Stimulated activated CD4-positive, alpha-beta T cell treated with anti-CD3 and anti-CD28 coated beads, TNF-alpha, amount 100 ng/mL, for 24 hours (primary cell): Measurements from ENCODE around the gene SLC28A3.
"Not testable (repeated sequence)": the region's sequence is repeated elsewhere in the genome, so short reads cannot be mapped to it uniquely, and the experiment has no call there.

Source experiments
- DNase-seq, 3 experiments: peaks; one replicate each; pipeline ENCODE4 v3.0.0-alpha.2; 2020; ENCODE audit warnings: low read depth in 3 of 3

SLC28A3 gene, protein sequence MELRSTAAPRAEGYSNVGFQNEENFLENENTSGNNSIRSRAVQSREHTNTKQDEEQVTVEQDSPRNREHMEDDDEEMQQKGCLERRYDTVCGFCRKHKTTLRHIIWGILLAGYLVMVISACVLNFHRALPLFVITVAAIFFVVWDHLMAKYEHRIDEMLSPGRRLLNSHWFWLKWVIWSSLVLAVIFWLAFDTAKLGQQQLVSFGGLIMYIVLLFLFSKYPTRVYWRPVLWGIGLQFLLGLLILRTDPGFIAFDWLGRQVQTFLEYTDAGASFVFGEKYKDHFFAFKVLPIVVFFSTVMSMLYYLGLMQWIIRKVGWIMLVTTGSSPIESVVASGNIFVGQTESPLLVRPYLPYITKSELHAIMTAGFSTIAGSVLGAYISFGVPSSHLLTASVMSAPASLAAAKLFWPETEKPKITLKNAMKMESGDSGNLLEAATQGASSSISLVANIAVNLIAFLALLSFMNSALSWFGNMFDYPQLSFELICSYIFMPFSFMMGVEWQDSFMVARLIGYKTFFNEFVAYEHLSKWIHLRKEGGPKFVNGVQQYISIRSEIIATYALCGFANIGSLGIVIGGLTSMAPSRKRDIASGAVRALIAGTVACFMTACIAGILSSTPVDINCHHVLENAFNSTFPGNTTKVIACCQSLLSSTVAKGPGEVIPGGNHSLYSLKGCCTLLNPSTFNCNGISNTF

DNA sequence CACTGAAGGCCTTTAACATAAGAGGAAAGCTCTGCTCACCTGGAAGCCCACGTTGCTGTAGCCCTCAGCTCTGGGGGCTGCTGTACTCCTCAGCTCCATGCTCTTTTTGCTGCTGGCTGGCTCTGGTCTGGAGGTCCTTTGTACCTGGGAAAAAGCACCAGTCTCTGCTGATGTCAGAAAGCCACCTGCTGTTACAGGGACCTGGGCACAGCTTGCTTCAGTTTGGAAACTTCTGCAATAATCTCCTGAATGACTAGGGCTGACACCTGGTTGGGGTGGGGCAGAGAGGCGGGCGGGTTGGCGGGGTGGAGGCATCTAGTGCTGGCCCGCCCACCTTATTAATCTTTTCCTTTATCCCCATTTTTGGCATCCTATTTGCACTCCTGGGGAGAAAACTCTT, at the start of gene SLC28A3:
Gene SLC28A3, minus strand, starts transcription at position 224 of the 400 bp plus-strand sequence. Its CDS starts 125 bp downstream, at position 99.
- no peak for DNase-seq

DNA sequence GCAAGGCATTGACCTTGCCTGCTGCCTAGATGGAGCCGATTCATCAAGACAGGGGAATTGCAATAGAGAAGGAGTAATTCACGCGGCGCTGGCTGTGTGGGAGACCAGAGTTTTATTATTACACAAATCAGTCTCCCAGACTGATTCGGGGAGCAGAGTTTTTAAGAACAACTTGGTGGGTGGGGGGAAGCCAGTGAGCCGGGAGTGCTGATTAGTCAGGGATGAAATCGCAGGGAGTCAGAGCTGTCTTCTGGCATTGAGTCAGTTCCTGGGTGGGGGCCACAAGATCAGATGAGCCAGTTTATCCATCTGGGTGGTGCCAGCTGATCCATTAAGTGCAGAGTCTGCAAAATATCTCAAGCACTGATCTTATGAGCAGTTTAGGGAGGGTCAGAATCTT, 49.7 kb upstream of the SLC28A3 start:
- peak in 2 of 3 experiments; percentile 12 to 25 for DNase-seq

DNA sequence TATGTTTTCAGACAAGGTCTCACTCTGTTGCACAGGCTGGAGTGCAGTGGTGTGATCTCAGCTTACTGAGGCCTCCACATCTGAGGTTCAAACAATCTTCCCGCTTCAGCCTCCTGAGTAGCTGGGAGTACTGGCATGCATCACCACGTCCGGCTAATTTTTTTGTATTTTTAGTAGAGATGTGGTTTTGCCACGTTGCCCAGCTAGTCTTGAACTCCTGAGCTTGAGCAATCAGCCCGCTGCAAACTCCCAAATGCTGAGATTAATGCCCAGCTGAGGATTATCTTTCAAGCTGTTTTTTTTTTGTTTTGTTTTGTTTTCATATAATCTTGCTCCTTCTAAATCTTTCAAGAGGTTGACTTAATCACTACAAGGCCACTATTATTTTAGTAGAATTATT, 47.3 kb upstream of the SLC28A3 start:
- DNase-seq, result no peak

DNA sequence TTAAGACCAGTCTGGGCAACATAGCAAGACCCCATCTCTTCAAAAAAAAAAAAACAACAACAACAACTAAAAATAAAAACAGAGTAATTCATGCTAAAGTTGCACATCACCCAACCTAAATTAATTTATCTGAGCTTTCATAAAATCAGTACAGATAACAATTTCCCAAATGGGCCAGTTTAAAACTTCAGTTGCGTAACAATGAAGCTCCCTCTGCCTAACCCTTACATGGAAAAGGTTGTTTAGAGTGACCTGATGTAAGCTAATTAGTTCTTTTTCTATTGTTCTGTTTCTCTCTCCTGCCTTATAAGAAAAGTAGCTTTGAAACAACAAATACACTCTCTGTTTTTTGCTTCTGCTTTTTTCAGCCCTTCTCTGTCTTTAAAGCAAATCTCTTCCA, 46.2 kb upstream of the SLC28A3 start:
- DNase-seq, result no peak

DNA sequence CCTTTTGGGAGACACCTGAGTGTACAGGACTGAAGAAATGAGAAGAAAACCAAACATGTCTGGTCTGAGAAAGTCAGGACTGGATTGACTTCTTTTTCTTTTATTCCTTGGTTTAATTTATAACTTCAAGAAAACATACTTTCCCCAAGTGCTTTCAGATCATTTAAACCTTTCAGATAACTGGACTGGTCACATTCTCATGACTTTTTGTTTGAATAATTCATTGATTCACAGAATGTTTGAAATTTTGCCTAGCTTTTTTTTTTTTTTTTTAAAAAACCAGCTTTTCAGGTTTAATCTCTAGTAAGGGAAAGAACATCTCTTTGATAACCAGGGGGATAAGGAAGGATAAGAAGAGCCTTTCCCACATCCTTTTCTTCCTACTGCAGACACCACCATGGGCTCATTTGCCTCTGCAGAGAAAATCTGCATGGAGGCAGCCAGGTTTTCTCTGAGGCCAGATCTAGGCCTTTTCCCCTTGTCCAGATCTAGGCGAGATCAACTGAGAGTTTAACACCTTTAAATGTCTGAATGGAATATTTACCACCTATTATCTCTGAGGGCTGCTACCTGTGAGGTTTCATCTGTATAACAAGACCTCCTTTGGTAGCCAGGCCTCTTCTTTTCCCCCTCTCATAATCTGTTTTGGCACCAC, 45.0 kb upstream of the SLC28A3 start:
- DNase-seq, result no peak

DNA sequence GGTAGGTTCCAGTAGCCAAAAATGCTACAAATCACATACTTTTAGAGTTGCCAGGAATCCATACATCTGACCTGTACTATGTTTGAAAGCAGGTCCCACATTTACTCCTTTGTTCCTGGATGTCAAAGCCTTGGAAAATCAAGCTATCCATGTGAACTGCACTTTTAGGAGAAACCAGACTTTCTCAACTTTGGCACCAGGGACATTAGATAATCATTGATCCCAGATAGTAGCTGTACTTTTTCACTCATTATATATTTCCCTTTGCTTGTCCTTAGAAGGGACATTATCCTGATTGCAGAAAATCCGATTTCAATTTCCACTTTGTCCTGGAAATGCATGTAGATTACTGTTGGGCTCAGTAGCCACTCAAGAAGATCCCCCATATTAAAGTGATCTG, 44.1 kb upstream of the SLC28A3 start:
- no peak for DNase-seq

DNA sequence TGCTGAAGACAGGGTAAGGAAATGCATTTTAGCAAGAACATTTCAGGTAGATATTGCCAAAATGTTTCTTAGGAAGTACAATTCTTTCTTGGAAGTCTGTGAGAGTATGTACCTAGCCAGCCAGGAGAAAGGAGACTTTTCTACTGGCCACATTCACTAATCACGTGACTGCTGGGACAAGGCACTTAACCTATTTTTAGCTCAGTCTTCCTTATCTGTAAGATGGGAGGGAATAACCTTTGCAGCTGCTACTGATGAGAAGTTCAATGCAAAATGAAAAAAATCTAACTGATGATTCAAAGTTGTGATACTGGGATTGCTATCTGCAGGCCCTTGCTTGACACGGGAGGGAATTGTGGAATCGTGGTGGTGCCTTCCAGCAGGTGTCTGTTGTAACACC, 42.6 kb upstream of the SLC28A3 start:
- no peak for DNase-seq

DNA sequence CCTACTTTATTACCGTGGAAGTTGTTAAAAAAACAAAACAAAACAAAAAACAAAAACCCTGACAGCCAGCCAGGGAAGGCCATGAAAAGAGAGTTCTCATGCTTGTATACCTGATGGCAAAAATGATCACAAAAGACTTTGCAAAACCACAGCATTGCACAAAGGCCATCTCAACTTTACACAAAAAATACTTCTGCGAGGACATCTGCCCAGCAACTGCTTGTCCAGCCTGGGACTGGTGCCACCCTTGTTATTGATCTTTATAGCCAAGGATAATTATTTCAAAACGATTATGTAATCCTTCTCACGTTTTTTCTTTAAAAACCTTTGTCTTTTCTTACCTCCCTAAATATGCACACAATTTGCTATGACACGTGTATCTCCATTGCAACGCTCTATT, 42.2 kb upstream of the SLC28A3 start:
- DNase-seq, result no peak

DNA sequence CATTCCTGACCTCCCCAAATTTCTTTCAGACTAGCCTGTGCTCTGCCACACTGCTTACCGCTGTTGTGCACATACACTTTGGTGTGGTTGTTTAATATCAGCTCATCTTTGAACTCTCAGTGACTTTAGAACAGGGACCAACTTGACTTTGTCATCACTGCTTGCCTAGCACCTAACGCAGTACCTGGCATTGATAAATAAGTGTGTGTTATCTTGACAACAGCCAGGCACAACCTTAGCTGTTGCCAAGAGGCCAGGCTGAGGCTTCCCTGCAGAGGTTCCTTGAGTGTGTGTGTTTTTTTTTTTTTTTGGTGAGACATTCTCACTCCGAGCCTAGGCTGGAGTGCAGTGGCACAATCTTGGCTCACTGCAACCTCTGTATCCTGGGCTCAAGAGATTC, 41.0 kb upstream of the SLC28A3 start:
- no peak for DNase-seq

DNA sequence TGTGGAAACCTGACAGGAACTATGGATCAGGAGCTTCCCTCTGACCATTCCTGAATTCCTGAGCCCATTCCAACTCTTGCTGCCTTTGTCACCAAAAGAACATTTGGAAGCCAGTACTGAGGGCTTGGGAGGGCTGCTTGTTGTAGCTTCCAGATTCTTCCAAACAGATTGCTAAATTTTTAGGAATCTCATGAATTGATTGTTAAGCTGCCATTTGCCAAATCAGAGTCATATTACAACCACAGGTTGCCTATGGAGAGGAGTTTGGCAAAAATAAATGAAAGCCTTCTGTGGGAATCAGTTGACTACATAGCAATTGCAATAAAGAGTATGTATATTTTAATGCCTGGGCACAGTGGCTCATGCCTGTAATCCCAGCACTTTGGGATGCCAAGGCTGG, 39.2 kb upstream of the SLC28A3 start:
- DNase-seq, result no peak

DNA sequence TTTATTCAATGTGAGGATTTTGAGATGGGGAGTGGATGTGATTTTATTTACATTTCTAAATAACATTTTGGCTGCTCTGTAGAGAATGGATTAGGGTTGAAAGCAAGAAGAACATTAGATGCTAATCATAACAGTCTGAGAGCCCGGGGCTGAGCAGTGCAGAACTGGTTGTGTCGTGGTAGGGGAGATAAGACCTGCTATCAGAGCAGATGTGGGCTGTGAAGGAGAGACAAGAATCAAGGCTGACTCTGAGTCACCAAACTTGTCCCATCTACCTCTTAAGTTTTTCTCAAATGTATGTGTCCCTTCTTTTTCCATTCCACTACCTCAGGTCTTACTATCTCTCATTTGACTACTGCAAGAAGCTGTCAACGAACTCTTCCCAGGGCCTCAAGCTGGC, 35.4 kb upstream of the SLC28A3 start:
- no peak for DNase-seq

DNA sequence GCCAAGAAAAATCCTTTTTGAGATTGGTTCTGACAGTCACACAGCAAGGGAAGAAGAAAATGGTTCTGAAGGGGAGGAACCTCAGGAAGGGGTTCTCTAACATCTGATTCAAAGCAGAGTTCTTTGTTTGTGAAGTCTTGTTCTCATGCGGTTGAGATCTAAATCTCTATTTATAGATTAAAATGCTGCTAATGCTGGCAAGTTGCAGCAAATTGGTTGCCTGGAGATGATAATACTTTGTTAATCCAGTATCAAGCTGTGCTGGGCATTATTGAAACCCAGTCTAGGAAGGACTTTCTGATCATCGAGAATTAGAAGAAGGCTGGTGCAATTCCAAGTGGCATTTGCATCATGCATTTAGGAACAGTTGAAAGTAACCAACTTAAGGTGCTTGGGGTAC, 34.0 kb upstream of the SLC28A3 start:
- DNase-seq, result no peak

DNA sequence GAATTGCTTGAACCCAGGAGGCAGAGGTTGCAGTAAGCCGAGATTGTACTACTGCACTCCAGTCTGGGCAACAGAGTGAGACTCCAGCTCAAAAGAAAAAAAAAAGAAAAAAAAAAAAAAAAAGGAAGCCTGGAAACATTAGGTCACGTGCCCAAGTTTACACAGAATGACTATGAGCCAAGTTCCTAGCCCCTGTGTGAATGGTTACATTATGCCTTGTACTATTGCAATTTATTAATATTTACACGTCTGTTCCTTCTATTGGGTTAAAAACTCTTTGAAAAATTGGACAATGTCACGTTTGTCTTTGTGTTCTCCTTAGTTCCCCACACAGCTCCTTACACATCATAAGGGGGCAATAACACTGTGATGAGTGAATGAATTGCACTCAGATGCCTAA, 33.5 kb upstream of the SLC28A3 start:
- DNase-seq, result no peak

DNA sequence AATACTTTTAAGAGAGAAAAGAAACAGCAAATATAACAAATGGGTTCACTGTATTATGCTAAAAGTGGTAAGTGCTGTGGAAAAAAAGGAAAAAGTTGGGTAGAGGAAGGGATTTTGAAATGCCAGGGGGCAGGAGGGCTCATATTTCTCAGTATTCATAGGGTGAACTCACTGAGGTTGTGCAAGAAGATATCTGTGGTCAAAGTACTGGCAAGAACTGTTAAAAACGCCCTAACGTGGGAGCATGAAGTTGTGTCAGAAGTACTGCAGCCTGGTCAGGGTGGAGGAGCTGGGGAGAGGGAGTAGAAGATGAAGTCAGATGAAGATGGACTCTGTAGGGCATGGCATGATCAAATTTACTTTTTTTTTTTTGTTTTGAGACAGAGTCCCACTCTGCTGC, 31.2 kb upstream of the SLC28A3 start:
- DNase-seq, result no peak

DNA sequence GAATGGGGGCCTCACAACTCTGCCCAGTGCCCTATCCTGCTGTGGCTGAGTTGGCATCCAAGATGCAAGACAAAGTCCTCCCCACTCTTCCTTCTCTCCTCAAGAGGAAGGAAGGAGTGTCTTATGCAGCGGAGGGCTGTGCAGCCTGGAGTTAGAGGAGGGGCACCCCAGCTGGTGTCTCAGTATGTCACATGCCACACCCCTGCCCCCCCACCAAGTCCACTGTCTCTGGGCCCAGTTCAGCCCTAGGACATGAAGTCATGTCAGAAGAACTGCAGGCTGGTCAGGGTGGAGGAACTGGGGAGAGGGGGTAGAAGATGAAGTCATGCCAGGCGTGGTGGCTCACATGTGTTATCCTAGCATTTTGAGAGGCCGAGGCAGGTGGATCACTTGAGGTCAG, 28.0 kb upstream of the SLC28A3 start:
- no peak for DNase-seq

DNA sequence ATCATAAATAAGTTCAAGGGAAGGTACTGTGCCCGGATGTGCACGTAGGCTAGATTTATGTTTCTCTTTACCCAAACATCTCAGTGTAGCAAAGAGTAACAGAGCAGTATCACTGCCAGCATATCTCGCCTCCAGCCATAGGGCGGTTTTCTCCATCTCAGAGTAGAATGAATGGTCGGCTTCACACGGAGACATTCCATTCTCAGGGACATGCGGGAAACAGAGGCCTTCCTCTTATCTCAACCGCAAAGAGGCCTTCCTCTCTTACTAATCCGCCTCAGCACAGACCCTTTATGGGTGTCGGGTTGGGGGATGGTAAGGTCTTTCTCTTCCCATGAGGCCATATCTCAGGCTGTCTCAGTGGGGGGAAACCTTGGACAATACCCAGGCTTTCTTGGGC, 27.2 kb upstream of the SLC28A3 start:
- DNase-seq, result not testable (repeated sequence)

DNA sequence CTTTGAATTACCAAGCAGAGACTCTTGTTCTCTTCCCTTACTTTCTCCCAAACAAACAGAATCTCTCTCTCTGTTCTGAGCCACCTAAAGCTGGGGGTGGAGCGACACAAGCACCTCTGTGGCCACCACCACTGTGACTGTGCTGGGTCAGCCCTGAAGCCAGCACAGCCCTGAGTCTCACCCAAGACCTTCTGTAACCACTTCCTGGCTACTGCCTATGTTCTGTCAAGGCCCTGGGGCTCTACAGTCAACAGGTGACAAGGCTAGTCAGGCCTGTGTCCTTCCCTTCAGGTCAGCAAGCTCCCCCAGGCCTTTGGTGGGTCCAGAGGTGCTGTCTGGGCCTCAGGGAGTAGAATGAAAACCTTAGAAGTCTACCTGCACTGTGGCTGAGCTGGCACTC, 26.1 kb upstream of the SLC28A3 start:
- no peak for DNase-seq

DNA sequence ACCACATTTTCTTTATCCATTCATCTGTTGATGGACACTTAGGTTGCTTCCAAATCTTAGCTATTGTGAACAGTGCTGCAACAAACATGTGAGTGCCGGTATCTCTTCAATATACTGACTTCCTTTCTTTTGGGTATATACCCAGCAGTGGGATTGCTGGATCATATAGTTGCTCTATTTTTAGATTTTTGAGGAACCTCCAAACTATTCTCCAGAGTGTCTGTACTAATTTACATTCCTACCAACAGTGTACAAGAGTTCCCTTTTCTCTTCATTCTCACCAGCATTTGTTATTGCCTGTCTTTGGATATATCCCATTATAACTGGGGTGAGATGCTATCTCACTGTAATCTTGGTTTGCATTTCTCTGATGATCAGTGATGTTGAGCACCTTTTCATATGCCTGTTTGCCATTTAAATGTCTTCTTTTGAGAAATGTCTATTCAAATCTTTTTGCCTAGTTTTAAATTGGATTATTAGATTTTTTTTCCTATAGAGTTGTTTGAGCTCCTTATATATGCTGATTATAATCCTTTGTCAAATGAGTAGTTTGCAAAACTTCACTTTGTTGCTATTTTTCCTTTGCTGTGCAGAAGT, 24.4 kb upstream of the SLC28A3 start:
- not testable (repeated sequence) for DNase-seq

DNA sequence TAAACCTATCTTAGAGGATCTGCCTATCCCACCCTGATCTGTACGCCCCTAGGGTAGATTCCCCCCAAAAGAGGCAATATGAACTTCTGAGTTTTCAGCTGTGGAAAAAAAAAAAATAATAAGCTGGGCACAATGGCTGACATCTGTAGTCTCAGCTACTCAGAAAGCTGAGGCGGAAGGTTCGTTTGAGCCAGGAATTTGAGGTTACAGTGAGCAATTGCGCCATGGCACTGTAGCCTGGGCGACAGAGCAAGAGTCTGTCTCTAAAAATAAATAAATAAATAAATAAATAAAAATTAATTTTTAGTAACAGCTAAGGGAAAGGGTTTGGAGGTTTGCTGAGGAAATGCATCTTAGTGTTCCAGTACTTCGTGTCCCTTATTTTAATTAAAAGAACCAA, 21.1 kb upstream of the SLC28A3 start:
- no peak for DNase-seq

DNA sequence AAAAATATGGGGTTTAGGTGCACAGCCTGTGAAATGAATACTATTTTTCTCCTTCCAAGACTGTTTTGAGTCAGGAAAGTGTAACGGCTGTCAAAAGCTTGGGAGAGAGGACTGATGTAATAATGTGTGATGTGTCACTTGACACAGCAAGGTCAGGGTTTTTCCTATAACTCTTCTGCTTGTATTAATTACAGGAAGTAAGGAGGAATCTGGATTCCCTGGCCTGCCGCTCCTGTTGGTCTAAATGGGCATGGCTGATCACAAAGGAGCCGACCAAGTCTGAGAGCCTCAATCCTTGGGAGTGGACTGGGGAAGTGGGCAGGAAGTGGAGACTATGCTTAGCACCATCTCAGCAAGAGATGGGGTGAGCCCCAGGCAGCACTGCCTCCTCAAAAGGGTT, 16.7 kb upstream of the SLC28A3 start:
- no peak for DNase-seq

DNA sequence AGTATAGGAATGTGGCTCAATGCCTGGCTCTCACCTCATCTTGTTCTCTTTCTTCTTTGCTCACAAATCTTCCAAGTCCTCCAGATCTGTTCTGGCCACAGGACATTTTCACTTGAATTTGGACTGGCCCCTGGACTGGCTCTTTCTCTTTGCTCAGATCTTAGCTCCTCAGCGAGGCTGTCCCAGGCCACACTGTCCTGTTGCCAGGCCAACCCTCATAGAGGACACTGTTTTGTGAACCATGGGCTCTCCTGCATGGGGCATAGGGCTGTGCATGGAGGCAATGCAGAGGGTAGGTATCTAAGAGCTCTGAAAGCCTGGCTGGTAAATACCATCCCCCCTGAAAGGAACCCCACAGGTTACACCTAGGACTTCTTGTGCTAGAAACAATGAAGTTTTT, 13.5 kb upstream of the SLC28A3 start:
- DNase-seq, result no peak

DNA sequence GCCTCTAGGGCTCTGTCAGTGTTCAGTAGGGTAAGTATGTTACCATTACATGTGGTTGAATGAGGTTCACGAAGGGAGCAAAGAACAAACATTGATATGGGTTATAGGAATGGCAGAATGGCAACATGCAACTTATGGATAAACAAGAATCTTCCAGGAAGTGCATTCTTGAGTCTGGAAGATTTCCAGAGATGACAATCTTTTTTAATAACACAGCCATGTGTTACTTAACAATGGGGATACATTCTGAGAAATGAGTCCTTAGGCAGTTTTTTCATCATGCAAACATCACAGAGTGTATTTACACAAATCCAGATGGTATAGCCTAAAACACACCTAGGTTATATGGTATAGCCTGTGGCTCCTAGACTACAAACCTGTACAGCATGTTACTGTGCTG, 9.1 kb upstream of the SLC28A3 start:
- DNase-seq, result no peak

DNA sequence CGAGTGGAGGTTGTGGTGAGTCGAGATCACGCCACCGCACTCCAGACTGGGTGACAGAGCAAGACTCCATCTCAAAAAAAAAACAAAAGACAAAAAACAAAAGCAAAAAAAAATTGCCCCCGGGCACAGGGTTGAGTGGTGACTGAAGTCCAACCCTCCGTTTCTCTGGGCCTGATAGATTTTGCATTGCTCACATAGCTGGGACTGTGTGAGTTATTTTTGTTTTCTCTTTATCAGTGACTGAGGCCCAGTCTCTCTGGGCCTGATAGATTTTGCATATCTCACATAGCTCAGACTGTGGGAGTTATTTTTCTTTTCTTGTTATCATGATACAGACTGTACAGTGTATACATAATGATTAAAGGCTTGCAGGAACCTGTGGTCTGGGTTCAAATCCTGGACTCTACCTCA, 2.6 kb upstream of the SLC28A3 start:
- DNase-seq, result no peak
